Myometrial cell (primary cell): ENCODE measurements around the gene TOGARAM2. TPM values are rescaled to one million over a fixed set of nuclear protein-coding genes. Genes with fewer than 3 reads are reported as not detected.

Source experiments
- total RNA-seq: library from RNA; depleted of rRNA; stranded (reverse); fragments of >200 nt; gene quantifications from 2 replicates; pipeline ENCODE4 v1.2.3, GENCODE V29; 2015

The TOGARAM2 gene
- under 0.01 and 0.53 TPM in 2 replicates for total RNA-seq

DNA sequence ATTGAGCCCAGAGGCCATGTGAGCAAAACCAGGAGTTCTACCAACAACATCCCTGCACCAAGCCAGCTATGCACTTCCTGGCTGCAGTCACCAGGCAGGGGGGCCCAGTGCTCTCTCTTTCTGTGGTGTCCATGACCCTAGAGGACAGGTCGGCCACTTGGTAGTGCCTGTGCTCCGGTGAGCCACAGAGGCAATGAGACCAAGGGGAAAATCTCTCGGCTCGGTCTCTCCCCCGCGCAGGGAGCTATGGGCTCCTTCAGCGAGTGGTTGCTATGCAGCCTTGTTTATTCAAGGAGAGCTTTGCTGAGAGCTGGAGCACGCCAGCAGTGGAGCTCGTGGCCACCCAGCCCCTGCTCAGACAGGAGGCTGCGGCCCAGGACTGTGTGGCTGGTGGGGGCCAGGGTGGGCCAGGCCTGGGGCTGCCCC lies at the start of gene TOGARAM2:
Gene TOGARAM2, plus strand, starts transcription at position 283 of the 426 bp plus-strand sequence. CDS start 13,537 bp downstream, outside the sequence.

DNA sequence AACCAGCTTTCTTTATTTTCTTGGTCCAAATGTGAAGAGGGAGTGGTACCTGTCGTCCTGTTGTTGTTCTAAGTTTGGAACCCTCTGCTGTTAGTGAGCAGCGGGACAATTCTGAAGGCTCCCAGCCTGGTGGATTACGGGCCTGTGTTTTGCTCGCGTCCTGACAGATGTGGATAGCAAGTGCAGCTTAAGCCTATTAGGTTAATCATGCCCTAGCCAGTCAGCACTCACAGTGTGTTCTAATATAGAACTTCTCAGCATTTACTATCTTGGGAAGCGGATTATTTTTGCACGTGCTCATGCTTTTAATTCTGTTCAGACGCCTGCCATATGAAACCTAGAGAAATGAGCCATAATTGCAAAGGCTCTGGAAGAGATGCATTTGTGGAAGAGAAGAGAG lies 93.3 kb downstream of the TOGARAM2 start, which contains the start of gene PCARE:
Gene PCARE, minus strand, starts transcription at position 113 of the 400 bp plus-strand sequence. CDS start 262 bp downstream, outside the sequence.

Other genes with a start within 250 kb of the TOGARAM2 start
- gene PPP1CB, start 229.5 kb upstream of the TOGARAM2 start, total RNA-seq = 148 and 191 TPM in 2 replicates
- gene SPDYA, start 170.5 kb upstream of the TOGARAM2 start, total RNA-seq = under 0.01 and 0.18 TPM in 2 replicates
- gene TRMT61B, start 111.0 kb upstream of the TOGARAM2 start, total RNA-seq = 7.5 and 15.2 TPM in 2 replicates
- 40.4 and 45.4 TPM in 2 replicates for gene WDR43, start 86.6 kb upstream of the TOGARAM2 start, total RNA-seq
- not detected in 2 replicates for gene PCARE, start 93.2 kb downstream of the TOGARAM2 start, total RNA-seq
- 37.2 and 43.8 TPM in 2 replicates for gene CLIP4, start 134.1 kb downstream of the TOGARAM2 start, total RNA-seq